ENCODE measurements around the gene PALLD. TPM values are rescaled to one million over a fixed set of nuclear protein-coding genes. Genes with fewer than 3 reads are reported as not detected.
A peak's percentile ranks its signal among the peaks of the same experiment; 100 is the strongest.

PALLD gene
- total and polyA plus RNA-seq, 2 experiments from 2014 or later: 157 to 178 TPM

DNA sequence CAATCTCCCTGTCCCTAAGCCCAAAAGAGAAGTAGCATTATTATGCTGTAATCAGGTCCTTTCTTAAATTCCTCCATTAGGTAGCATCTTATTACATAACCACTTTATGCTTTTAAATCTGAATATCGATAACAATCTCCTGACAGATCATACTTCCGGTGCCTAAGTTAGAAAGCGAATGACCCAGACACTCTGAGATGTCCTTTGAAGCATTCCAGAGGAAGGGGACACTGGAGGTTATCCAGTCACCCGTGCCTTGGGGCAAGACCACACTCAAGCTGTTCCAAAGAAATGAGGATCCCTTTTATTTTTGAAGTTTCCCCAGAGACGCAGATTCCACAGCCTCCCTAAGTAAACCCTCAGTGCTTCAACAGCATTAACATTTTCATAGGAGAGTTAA, 125.7 kb downstream of the PALLD start:
- H3K4me1 ChIP-seq (ENCODE audit: low read depth): peaks cover 25% of the 10 kb centered on the region
- TF ChIP-seq, protein P1, sequence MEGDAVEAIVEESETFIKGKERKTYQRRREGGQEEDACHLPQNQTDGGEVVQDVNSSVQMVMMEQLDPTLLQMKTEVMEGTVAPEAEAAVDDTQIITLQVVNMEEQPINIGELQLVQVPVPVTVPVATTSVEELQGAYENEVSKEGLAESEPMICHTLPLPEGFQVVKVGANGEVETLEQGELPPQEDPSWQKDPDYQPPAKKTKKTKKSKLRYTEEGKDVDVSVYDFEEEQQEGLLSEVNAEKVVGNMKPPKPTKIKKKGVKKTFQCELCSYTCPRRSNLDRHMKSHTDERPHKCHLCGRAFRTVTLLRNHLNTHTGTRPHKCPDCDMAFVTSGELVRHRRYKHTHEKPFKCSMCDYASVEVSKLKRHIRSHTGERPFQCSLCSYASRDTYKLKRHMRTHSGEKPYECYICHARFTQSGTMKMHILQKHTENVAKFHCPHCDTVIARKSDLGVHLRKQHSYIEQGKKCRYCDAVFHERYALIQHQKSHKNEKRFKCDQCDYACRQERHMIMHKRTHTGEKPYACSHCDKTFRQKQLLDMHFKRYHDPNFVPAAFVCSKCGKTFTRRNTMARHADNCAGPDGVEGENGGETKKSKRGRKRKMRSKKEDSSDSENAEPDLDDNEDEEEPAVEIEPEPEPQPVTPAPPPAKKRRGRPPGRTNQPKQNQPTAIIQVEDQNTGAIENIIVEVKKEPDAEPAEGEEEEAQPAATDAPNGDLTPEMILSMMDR (IDR thresholded peaks at IDR 0.05; ENCODE audit: low read depth, low read length): no peak
- DNase-seq (ENCODE audit: low read depth in 1 of 2, low spot score in 1 of 2): no peak
- no peaks in the 10 kb centered on the region for H3K36me3 ChIP-seq
- H3K27me3 ChIP-seq: no peaks in the 10 kb centered on the region
- H3K4me3 ChIP-seq: no peak overlapping the region
- H3K9me3 ChIP-seq (ENCODE audit: low read depth): no peaks in the 10 kb centered on the region
- no peak overlapping the region for H3K27ac ChIP-seq

DNA sequence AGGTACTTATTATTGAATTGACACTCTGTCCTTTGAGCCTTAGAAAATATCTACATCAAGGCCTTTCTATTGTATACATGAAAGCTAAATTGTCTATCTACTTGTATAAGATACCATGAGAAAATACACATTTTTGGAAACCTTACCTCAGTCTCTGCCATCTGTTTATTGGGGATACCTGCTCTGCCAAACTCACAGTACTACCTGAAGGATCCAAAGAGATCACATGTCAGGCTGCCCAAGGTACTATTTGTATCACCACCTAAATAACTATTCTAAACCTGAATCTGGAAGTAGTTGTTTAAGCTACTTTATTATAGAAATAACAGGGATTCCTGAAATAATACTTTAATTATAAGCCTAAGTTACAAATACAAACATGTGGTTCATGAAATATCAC, 126.2 kb downstream of the PALLD start:
- no peaks in the 10 kb centered on the region for H3K9me3 ChIP-seq (ENCODE audit: low read depth)
- no peaks in the 10 kb centered on the region for H3K27me3 ChIP-seq
- TF ChIP-seq, protein P1 (IDR thresholded peaks at IDR 0.05; ENCODE audit: low read depth, low read length): no peak
- no peak overlapping the region for H3K4me3 ChIP-seq
- DNase-seq (ENCODE audit: low read depth in 1 of 2, low spot score in 1 of 2): no peak
- peaks cover 29% of the 10 kb centered on the region for H3K4me1 ChIP-seq (ENCODE audit: low read depth)
- no peaks in the 10 kb centered on the region for H3K36me3 ChIP-seq
- H3K27ac ChIP-seq: no peak overlapping the region

DNA sequence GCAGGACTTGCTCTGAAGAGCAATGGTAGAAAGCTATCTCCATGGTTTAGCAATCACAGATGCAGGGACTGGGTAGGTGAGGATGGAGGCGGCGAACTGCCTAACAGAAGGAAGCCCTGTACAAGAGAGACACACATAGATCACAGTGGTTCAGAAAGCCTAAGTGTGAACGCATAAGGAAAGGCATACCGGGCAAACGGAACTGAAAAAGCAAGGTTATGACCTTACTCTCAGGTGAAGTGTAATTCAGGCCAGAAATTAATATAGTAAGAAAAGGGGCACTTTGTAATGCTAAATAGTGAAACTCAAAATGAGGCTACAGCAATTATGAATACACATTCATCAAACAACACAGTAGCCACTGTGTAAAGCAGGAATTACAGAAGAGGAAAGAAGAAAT, 126.6 kb downstream of the PALLD start:
- H3K4me3 ChIP-seq: no peak overlapping the region
- DNase-seq (ENCODE audit: low read depth in 1 of 2, low spot score in 1 of 2): no peak
- no peaks in the 10 kb centered on the region for H3K9me3 ChIP-seq (ENCODE audit: low read depth)
- no peaks in the 10 kb centered on the region for H3K36me3 ChIP-seq
- no peak overlapping the region for H3K27ac ChIP-seq
- no peaks in the 10 kb centered on the region for H3K27me3 ChIP-seq
- TF ChIP-seq, protein P1 (IDR thresholded peaks at IDR 0.05; ENCODE audit: low read depth, low read length): no peak
- H3K4me1 ChIP-seq (ENCODE audit: low read depth): peaks cover 31% of the 10 kb centered on the region

DNA sequence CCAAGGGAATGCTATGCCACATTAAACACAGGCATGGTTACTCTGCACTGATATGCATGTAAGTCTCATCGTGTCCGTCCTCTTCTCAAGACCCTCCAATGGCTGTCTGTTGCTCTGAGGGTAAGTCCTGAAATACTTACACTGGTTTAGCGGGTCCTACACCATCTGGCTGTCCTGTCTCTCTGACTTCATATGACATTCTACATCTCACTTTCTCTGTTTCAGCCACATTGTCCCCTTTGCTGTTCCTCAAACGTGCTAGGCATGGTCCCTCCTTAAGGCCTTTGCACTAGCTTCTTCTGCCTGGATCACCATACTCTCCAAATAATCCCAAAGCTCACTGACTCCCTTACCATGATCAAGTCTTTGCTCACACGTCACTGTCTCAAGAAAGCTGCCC, 131.4 kb downstream of the PALLD start:
- DNase-seq (ENCODE audit: low read depth in 1 of 2, low spot score in 1 of 2): no peak
- Histone ChIP-seq H3K36me3 (no peaks in the 10 kb centered on the region), H3K4me1 (ENCODE audit: low read depth) (peaks cover 26% of the 10 kb centered on the region), H3K27ac (peak overlapping the region; percentile 27), H3K4me3 (no peak overlapping the region), H3K27me3 (no peaks in the 10 kb centered on the region), H3K9me3 (ENCODE audit: low read depth) (no peaks in the 10 kb centered on the region)
- TF ChIP-seq, protein P1 (IDR thresholded peaks at IDR 0.05; ENCODE audit: low read depth, low read length): no peak

DNA sequence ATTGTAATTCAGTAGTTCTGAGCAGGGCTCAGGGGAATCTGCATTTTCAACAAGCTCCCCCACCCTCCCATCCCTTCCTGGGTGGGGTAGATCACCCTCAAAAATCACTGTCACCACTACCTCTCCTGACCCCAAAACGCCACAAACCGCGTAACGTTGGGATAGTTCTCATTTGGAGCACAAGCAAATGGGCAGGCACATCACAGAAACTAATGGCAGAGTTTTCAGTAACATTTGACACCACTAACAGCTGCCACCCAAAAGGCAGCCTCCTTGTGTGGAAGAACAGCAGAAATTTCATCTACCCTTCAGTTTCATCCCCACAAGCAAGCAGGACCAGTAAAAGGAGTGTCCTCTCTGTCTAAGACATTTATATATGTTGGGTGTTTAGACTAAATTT, 132.7 kb downstream of the PALLD start:
- peaks cover 39% of the 10 kb centered on the region for H3K4me1 ChIP-seq (ENCODE audit: low read depth)
- no peak for DNase-seq (ENCODE audit: low read depth in 1 of 2, low spot score in 1 of 2)
- H3K36me3 ChIP-seq: no peaks in the 10 kb centered on the region
- no peak overlapping the region for H3K4me3 ChIP-seq
- H3K27ac ChIP-seq: peak overlapping the region; percentile 74
- H3K9me3 ChIP-seq (ENCODE audit: low read depth): no peaks in the 10 kb centered on the region
- TF ChIP-seq, protein P1 (IDR thresholded peaks at IDR 0.05; ENCODE audit: low read depth, low read length): no peak
- H3K27me3 ChIP-seq: no peaks in the 10 kb centered on the region

Data from cardiac muscle cell (in vitro differentiated cells and primary cell).